K562 (cell line): Measurements from ENCODE around the gene MPRIP. TPM values are rescaled to one million over a fixed set of nuclear protein-coding genes. Genes with fewer than 3 reads are reported as not detected.

Experiments used
- ATAC-seq: fragments of 200-7000 bp; cut with Tn5 transposase; 3 replicates; pipeline ENCODE4 v1.9.1; 2020; ENCODE audit warnings: moderate library complexity
- BruUV-seq: library from RNA; stranded (reverse); fragments of 400-500 nt; replicated peaks from 2 replicates; lab custom pipeline; 2021; lab: Mats Ljungman, UMichigan
- CTCF ChIA-PET: fragments of 300-600 bp; formaldehyde crosslinking; extraction: SDS; loops from one replicate; lab custom pipeline; 2021; ENCODE audit warnings: low intra/inter-chr PET ratio; lab: Yijun Ruan, JAX
- POLR2A ChIA-PET: fragments of 300-600, 350-650 bp; sonication (Branson Sonifier 250); formaldehyde crosslinking; extraction: SDS; loops from one replicate; lab custom pipeline; 2021; ENCODE audit warnings: antibody characterized with exemption, inconsistent platforms; lab: Yijun Ruan, JAX
- DNase-seq, 4 experiments: peaks; one replicate each; pipeline versions ENCODE4 v3.0.0 to v3.0.0-alpha.2; 2011 to 2018; ENCODE audit warnings: low spot score in 3 of 4, mixed read lengths in 3 of 4; ENCODE audit errors: extremely low read depth in 1 of 4
- FAIRE-seq: peaks from 2 replicates; lab custom pipeline; 2011; peaks lifted over from hg19 to GRCh38; lab: Jason Lieb, UNC
- H2AFZ ChIP-seq: 2 replicates; pipeline ENCODE4 v1.6.0; 2011; ENCODE audit warnings: low read depth, low read length, control low read depth, inconsistent platforms
- H3K27ac ChIP-seq: fragments of 200-600 bp; 3 replicates; pipeline ENCODE4 v1.8.0; 2011; ENCODE audit warnings: low read depth, mild to moderate bottlenecking, control low read depth, inconsistent platforms, low read length, moderate library complexity, mixed read lengths; ENCODE audit errors: extremely low read depth
- H3K27me3 ChIP-seq, 2 experiments: fragments of 300-600 bp in 1 of 2; 2 replicates in 1 of 2; 3 replicates in 1 of 2; pipeline versions ENCODE4 v1.6.0 to v1.8.0; 2011; ENCODE audit warnings: inconsistent platforms in 2 of 2, low read length in 2 of 2, mild to moderate bottlenecking in 1 of 2, mixed read lengths in 1 of 2, moderate library complexity in 1 of 2; ENCODE audit not compliant: control insufficient read depth in 2 of 2, insufficient read depth in 2 of 2
- H3K36me3 ChIP-seq: fragments of 300-600 bp; 3 replicates; pipeline ENCODE4 v1.8.0; 2011; ENCODE audit warnings: mild to moderate bottlenecking, low read length, inconsistent platforms; ENCODE audit not compliant: control insufficient read depth, insufficient read depth
- H3K4me1 ChIP-seq, 2 experiments: fragments of 200-600 bp in 1 of 2; replicated peaks in 1 of 2; 2 replicates in 1 of 2; 3 replicates in 1 of 2; pipeline versions ENCODE4 v1.5.1 to v1.8.0; 2011; ENCODE audit warnings: inconsistent platforms in 2 of 2, low read length in 2 of 2, mild to moderate bottlenecking in 1 of 2, mixed read lengths in 1 of 2, moderate library complexity in 1 of 2; ENCODE audit not compliant: control insufficient read depth in 2 of 2, insufficient read depth in 2 of 2
- H3K4me2 ChIP-seq: 2 replicates; pipeline ENCODE4 v1.6.1; 2011; ENCODE audit warnings: low read length, control low read depth, inconsistent platforms, mixed read lengths; ENCODE audit not compliant: insufficient read depth
- H3K4me3 ChIP-seq: fragments of 200-600 bp; sonication (generic), shearing (Covaris generic); 2 replicates; pipeline ENCODE4 v1.5.1; 2016; ENCODE audit warnings: control low read depth, inconsistent platforms
- H3K79me2 ChIP-seq: fragments of 200-600 bp; 3 replicates; pipeline ENCODE4 v1.8.0; 2011; ENCODE audit warnings: low read length, inconsistent platforms; ENCODE audit not compliant: control insufficient read depth, insufficient read depth
- H3K9ac ChIP-seq, 2 experiments: 2 replicates each; pipeline versions ENCODE4 v1.6.0 to v1.6.1; 2011; ENCODE audit warnings: low read depth in 2 of 2, low read length in 2 of 2, control low read depth in 1 of 2, inconsistent platforms in 1 of 2, mild to moderate bottlenecking in 1 of 2, mixed read lengths in 1 of 2; ENCODE audit not compliant: insufficient read depth in 1 of 2
- H3K9me1 ChIP-seq: one replicate; pipeline ENCODE4 v1.6.0; 2011; ENCODE audit warnings: inconsistent platforms, mild to moderate bottlenecking, low read length, moderate library complexity; ENCODE audit not compliant: control insufficient read depth, insufficient read depth
- H3K9me3 ChIP-seq: replicated peaks from 2 replicates; pipeline ENCODE4 v1.5.1; 2011; ENCODE audit warnings: low read depth, low read length, inconsistent platforms; ENCODE audit not compliant: control insufficient read depth, insufficient read depth
- H4K20me1 ChIP-seq: replicated peaks from 2 replicates; pipeline ENCODE4 v1.6.1; 2011; ENCODE audit warnings: low read length, inconsistent platforms, mixed read lengths; ENCODE audit not compliant: control insufficient read depth, insufficient read depth
- CBFA2T2 ChIP-seq: fragments of 450-650 bp; conservative IDR thresholded peaks from 2 replicates; pipeline ENCODE4 v1.6.1; 2017; ENCODE audit warnings: mild to moderate bottlenecking
- CBFA2T3 ChIP-seq: fragments of 450-650 bp; IDR thresholded peaks from 2 replicates; pipeline ENCODE4 v1.6.1; 2017
- CREB3 ChIP-seq: fragments of 450-650 bp; conservative IDR thresholded peaks from 2 replicates; pipeline ENCODE4 v1.6.1; 2016; ENCODE audit warnings: missing genetic modification characterization, low read depth, mild to moderate bottlenecking, missing compliant biosample characterization, moderate library complexity
- GTF2E2 ChIP-seq: fragments of 200-800 bp; sonication (Bioruptor generic); IDR thresholded peaks from 2 replicates; pipeline ENCODE4 v1.6.1; 2016; ENCODE audit warnings: missing genetic modification characterization, missing compliant biosample characterization
- MLX ChIP-seq, 2 experiments: fragments of 450-650 bp in 1 of 2; sonication (generic) in 1 of 2; formaldehyde crosslinking; conservative IDR thresholded peaks; 2 replicates each; pipeline versions ENCODE4 v1.4.0 to v1.8.1; 2020 to 2022; ENCODE audit warnings: mild to moderate bottlenecking in 1 of 2, missing genetic modification reagents in 1 of 2
- MYBL2 ChIP-seq, 2 experiments: fragments of 450-650 bp in 1 of 2; sonication (generic) in 1 of 2; formaldehyde crosslinking in 1 of 2; IDR thresholded peaks; 2 replicates each; pipeline versions ENCODE4 v1.6.1 to v1.8.1; 2017 to 2022; ENCODE audit warnings: borderline replicate concordance in 1 of 2, inconsistent platforms in 1 of 2, low read depth in 1 of 2, mild to moderate bottlenecking in 1 of 2, missing genetic modification reagents in 1 of 2, moderate library complexity in 1 of 2
- PPARD ChIP-seq: fragments of 250-450 bp; sonication (Bioruptor Pico); IDR thresholded peaks from 2 replicates; pipeline ENCODE4 v1.8.0; 2022; ENCODE audit warnings: inconsistent platforms, mild to moderate bottlenecking, moderate library complexity
- RAD21 ChIP-seq, 2 experiments: fragments of 250-450 bp in 1 of 2; fragments of 450-650 bp in 1 of 2; sonication (Bioruptor Pico) in 1 of 2; formaldehyde crosslinking in 1 of 2; IDR thresholded peaks in 1 of 2; conservative IDR thresholded peaks in 1 of 2; 2 replicates each; pipeline versions ENCODE4 v1.4.0 to v1.8.0; 2020 to 2022; ENCODE audit warnings: mild to moderate bottlenecking in 2 of 2, moderate library complexity in 1 of 2
- TFAP4 ChIP-seq: sonication (generic); formaldehyde crosslinking; IDR thresholded peaks from 2 replicates; pipeline ENCODE4 v1.8.0; 2022; ENCODE audit warnings: missing genetic modification reagents, mild to moderate bottlenecking, moderate library complexity, borderline replicate concordance
- TRIM25 ChIP-seq: fragments of 450-650 bp; IDR thresholded peaks from 2 replicates; pipeline ENCODE4 v1.7.0; 2016; ENCODE audit warnings: borderline replicate concordance
- ZBTB1 ChIP-seq: sonication (generic); formaldehyde crosslinking; IDR thresholded peaks from 2 replicates; pipeline ENCODE4 v1.8.1; 2023; ENCODE audit warnings: missing genetic modification reagents, low read depth, mild to moderate bottlenecking, borderline replicate concordance
- ZNF274 ChIP-seq: IDR thresholded peaks from 2 replicates; pipeline ENCODE4 v1.6.1; 2011; ENCODE audit warnings: low read depth, mild to moderate bottlenecking, low read length, moderate library complexity, borderline replicate concordance
- ZNF77 ChIP-seq: fragments of 250-450 bp; sonication (Bioruptor Pico); IDR thresholded peaks from 2 replicates; pipeline ENCODE4 v1.5.0; 2020
- ZNF830 ChIP-seq: fragments of 250-450 bp; sonication (Bioruptor Pico); IDR thresholded peaks from 2 replicates; pipeline ENCODE4 v1.5.0; 2021; ENCODE audit warnings: mild to moderate bottlenecking
- WGBS: fragments of 100-300 bp; shearing (Covaris generic); methylation state at CpG from one replicate; pipeline ENCODE4 v1.1.6; 2016; ENCODE audit warnings: low coverage, mixed read lengths; ENCODE audit not compliant: insufficient coverage; ENCODE audit errors: missing lambda C conversion rate; 5-methylcytosine and 5-hydroxymethylcytosine counted together
- in situ Hi-C: fragments of 300-500 bp; cut with MboI; formaldehyde crosslinking; loops from 4 replicates; pipeline ENCODE4 v1.15.0; 2018; ENCODE audit warnings: inconsistent platforms, mixed read lengths
- intact Hi-C: fragments of 100-400 bp; cut with micrococcal nuclease; formaldehyde crosslinking; loops from 2 replicates; pipeline ENCODE4 v1.14.2; 2022
- polyA plus RNA-seq, 8 experiments: library from polyadenylated mRNA; depleted of rRNA in 4 of 8; stranded (reverse) in 5 of 8; unstranded in 3 of 8; fragments of >200 nt; fragmentation: Nextera tagmentation in 2 of 8; fragmentation: Illumina TruSeq in 1 of 8; extraction: Ambion mirVana in 2 of 8; extraction: Trizol in 1 of 8; gene quantifications; 2 replicates each; pipeline versions ENCODE4 v1.2.1 to v1.2.3, GENCODE V29; 2011 to 2014; ENCODE audit warnings: inconsistent platforms in 1 of 8, missing spikeins in 1 of 8
- total RNA-seq, 7 experiments: library from RNA; depleted of rRNA in 6 of 7; stranded (reverse); fragments of >200 nt in 6 of 7; fragmentation: Illumina TruSeq in 2 of 7; extraction: Trizol in 2 of 7; gene quantifications; 2 replicates each; pipeline versions ENCODE4 v1.2.1 to v1.2.3, GENCODE V29; 2011 to 2021; ENCODE audit warnings: low replicate concordance in 1 of 7

MPRIP gene
- total and polyA plus RNA-seq, 9 of the 15 experiments (the other 6 are each of a cell fraction or from before 2014, with no cell fraction given) = 10.0 to 72.6 (median 30.1) TPM

GRCh38 chr17:17075125-17075781 is 33.0 kb downstream of the MPRIP start:
- Histone ChIP-seq H3K36me3 (peaks cover 23% of the 10 kb centered on the region; the same call in 2 of the 3 replicates), H4K20me1 (peaks cover 8% of the 10 kb centered on the region; the same call in 1 of the 2 replicates), H3K79me2 (peaks cover 6% of the 10 kb centered on the region; the same call in 1 of the 3 replicates), H3K4me1 (peaks cover 17 to 23% of the 10 kb centered on the region in 2 experiments), H3K4me3 (no peak overlapping the region), H3K4me2 (no peak overlapping the region), H3K27me3 (no peaks in the 10 kb centered on the region), H3K9me3 (no peaks in the 10 kb centered on the region), H2AFZ (no peak overlapping the region), H3K9me1 (peaks cover 2% of the 10 kb centered on the region), H3K9ac (no peak overlapping the region), H3K27ac (no peak overlapping the region)
- WGBS = 37% methylated on average over 11 of the region's 11 CpGs
- ChIA-PET POLR2A (interaction anchor here (1.0 to 1.3 kb wide), 2 partner anchors 10 kb away, joined by 3 to 4 read pairs; no protein-coding TSS in a partner anchor), CTCF (no interaction called here)
- BruUV-seq = no TSS peak
- intact Hi-C loops = no loop called here
- ATAC-seq (peak; percentile 43; the same call in 2 of the 3 replicates), DNase-seq (peak in 1 of 4 experiments; percentile 52), FAIRE-seq (peak; percentile 42)
- in situ Hi-C loops = no loop called here
- TF ChIP-seq CREB3 = no peak
- no peak for TF ChIP-seq TRIM25
- no peak for TF ChIP-seq RAD21 (CRISPR knock-in tag; conservative IDR thresholded peaks at IDR 0.05 in 1 of 2, IDR thresholded peaks at IDR 0.05 in 1 of 2)
- peak; percentile 18; the same call in 1 of the 2 replicates for TF ChIP-seq CBFA2T3
- no peak for TF ChIP-seq MLX (CRISPR knock-in tag; conservative IDR thresholded peaks at IDR 0.05)
- 0 out of 2 replicates have a peak, but pooled peaks have one; percentile 5 for TF ChIP-seq CBFA2T2
- no peak for TF ChIP-seq PPARD
- TF ChIP-seq GTF2E2 (tag) = no peak
- TF ChIP-seq ZNF77 (CRISPR knock-in tag) = no peak
- no peak for TF ChIP-seq MYBL2 (IDR thresholded peaks at IDR 0.05; ENCODE audit: low read depth)
- TF ChIP-seq MYBL2 (CRISPR knock-in tag; IDR thresholded peaks at IDR 0.05; ENCODE audit: borderline replicate concordance) = no peak
- no peak; the same call in 1 of the 2 replicates for TF ChIP-seq TFAP4 (CRISPR knock-in tag)
- no peak for TF ChIP-seq ZNF830 (CRISPR knock-in tag)
- TF ChIP-seq ZBTB1 (CRISPR knock-in tag) = no peak
- TF ChIP-seq ZNF274 = no peak
